ENCODE measurements around the gene SLC1A2. TPM values are rescaled to one million over a fixed set of nuclear protein-coding genes. Genes with fewer than 3 reads are reported as not detected.

The SLC1A2 gene
- total RNA-seq, 1 experiment from 2014 or later = 0.50 TPM

- no peak for TF ChIP-seq ZBTB43 (CRISPR knock-in tag; IDR thresholded peaks at IDR 0.05)
- TF ChIP-seq USF2 (CRISPR knock-in tag; IDR thresholded peaks at IDR 0.05) = no peak
- TF ChIP-seq ZNF281 (CRISPR knock-in tag; IDR thresholded peaks at IDR 0.05) = no peak
- TF ChIP-seq USF1 (CRISPR knock-in tag; IDR thresholded peaks at IDR 0.05) = no peak
- no peak for TF ChIP-seq FOXK1 (CRISPR knock-in tag; IDR thresholded peaks at IDR 0.05)
- TF ChIP-seq JAZF1 (CRISPR knock-in tag; IDR thresholded peaks at IDR 0.05) = no peak
- no peak for TF ChIP-seq NR1H2 (CRISPR knock-in tag; IDR thresholded peaks at IDR 0.05)
- TF ChIP-seq GTF2I (CRISPR knock-in tag; conservative IDR thresholded peaks at IDR 0.05) = no peak
Observed at GRCh38 chr11:35214226-35214770, 205.1 kb downstream of the SLC1A2 start (continued).

GRCh38 chr11:35211952-35212351, 207.4 kb downstream of the SLC1A2 start:
- peaks cover 52% of the 10 kb centered on the region for H3K4me1 Mint-ChIP-seq
- H3K9me3 Mint-ChIP-seq = peaks cover 14% of the 10 kb centered on the region
- H3K36me3 Mint-ChIP-seq = peaks cover 9% of the 10 kb centered on the region; the same call in 1 of the 2 replicates
- no peak for ATAC-seq
- no peak overlapping the region for H3K27ac Mint-ChIP-seq
- no peak for TF ChIP-seq ZNF317 (CRISPR knock-in tag; IDR thresholded peaks at IDR 0.05; ENCODE audit: borderline replicate concordance, low read depth)
- TF ChIP-seq TEAD1 (CRISPR knock-in tag; IDR thresholded peaks at IDR 0.05) = no peak
- ChIA-PET CTCF (no interaction called here), POLR2A (no interaction called here)
- no peaks in the 10 kb centered on the region; the same call in 1 of the 2 replicates for H3K27me3 Mint-ChIP-seq (ENCODE audit: low read depth)
- DNase-seq (ENCODE audit: low spot score) = no peak
- no peak overlapping the region for H3K4me3 Mint-ChIP-seq

- ChIA-PET CTCF (no interaction called here), POLR2A (no interaction called here)
- ATAC-seq = no peak
- DNase-seq (ENCODE audit: low spot score) = no peak
- peaks cover 9% of the 10 kb centered on the region; the same call in 1 of the 2 replicates for H3K36me3 Mint-ChIP-seq
- no peak overlapping the region for H3K27ac Mint-ChIP-seq
- H3K9me3 Mint-ChIP-seq = peaks cover 17% of the 10 kb centered on the region
- no peak for TF ChIP-seq GRHL2 (CRISPR knock-in tag; IDR thresholded peaks at IDR 0.05; ENCODE audit: insufficient replicate concordance, severe bottlenecking)
- TF ChIP-seq E2F5 (CRISPR knock-in tag; IDR thresholded peaks at IDR 0.05) = no peak
- no peak for TF ChIP-seq USF2 (CRISPR knock-in tag; IDR thresholded peaks at IDR 0.05)
- no peak for TF ChIP-seq CBFB (CRISPR knock-in tag; IDR thresholded peaks at IDR 0.05; ENCODE audit: low read depth)
- TF ChIP-seq ZNF263 (CRISPR knock-in tag; IDR thresholded peaks at IDR 0.05; ENCODE audit: low read depth) = no peak
- no peak for TF ChIP-seq ZNF425 (CRISPR knock-in tag; conservative IDR thresholded peaks at IDR 0.05)
- TF ChIP-seq MLX (CRISPR knock-in tag; IDR thresholded peaks at IDR 0.05) = no peak
- no peak for TF ChIP-seq SP1 (CRISPR knock-in tag; conservative IDR thresholded peaks at IDR 0.05)
- TF ChIP-seq ELF4 (CRISPR knock-in tag; IDR thresholded peaks at IDR 0.05; ENCODE audit: low read depth) = no peak
- H3K4me3 Mint-ChIP-seq = no peak overlapping the region
- H3K4me1 Mint-ChIP-seq = peaks cover 45% of the 10 kb centered on the region
- no peaks in the 10 kb centered on the region; the same call in 1 of the 2 replicates for H3K27me3 Mint-ChIP-seq (ENCODE audit: low read depth)
Observed at GRCh38 chr11:35210876-35211546, 208.3 kb downstream of the SLC1A2 start.
